ENCODE data around the gene TMBIM4. TPM values are rescaled to one million over a fixed set of nuclear protein-coding genes. Genes with fewer than 3 reads are reported as not detected.

Gene TMBIM4
- polyA plus RNA-seq, 3 donors from 2014 or later: 314 to 540 (median 336) TPM

- Mint-ChIP-seq H3K9me3 (no peaks in the 10 kb centered on the region), H3K27me3 (ENCODE audit: low read depth in 3 of 3) (peaks cover 0 to 12% (median 0%) of the 10 kb centered on the region in 3 donors), H3K4me3 (no peak overlapping the region), H3K27ac (no peak overlapping the region), H3K4me1 (no peaks in the 10 kb centered on the region), H3K36me3 (no peaks in the 10 kb centered on the region)
- no peak for DNase-seq
Measured at GRCh38 chr12:66090157-66090556, 79.6 kb downstream of the TMBIM4 start.

- no peaks in the 10 kb centered on the region for H3K4me1 Mint-ChIP-seq
- H3K27me3 Mint-ChIP-seq (ENCODE audit: low read depth in 3 of 3): peaks cover 0 to 10% (median 0%) of the 10 kb centered on the region in 3 donors
- DNase-seq: peak; percentile 32 to 38 (median 36)
- no peaks in the 10 kb centered on the region for H3K9me3 Mint-ChIP-seq
- H3K4me3 Mint-ChIP-seq: no peak overlapping the region
- H3K27ac Mint-ChIP-seq: no peak overlapping the region
- H3K36me3 Mint-ChIP-seq: no peaks in the 10 kb centered on the region
Measured at GRCh38 chr12:66087365-66087943, 82.3 kb downstream of the TMBIM4 start.

DNA sequence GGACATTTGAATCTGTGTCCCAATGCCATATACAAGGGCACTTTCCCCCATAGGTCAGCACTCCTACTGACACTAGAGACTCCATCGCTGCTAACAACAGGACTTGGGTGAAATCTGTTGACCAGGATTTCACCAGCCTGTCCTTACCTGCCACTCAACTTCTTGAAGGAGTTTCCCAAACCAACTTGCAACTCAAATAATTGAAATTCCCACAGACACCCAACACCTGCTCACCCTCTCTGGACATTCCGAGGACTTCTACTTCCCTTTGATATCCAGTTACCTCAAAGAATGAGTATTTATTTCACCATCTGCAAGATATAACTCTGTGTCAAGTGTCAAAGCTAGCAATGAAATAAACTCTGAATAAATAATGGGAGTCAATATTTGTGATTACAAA lies 83.8 kb downstream of the TMBIM4 start:
- peaks cover 0 to 10% (median 2%) of the 10 kb centered on the region in 3 donors for H3K27me3 Mint-ChIP-seq (ENCODE audit: low read depth in 3 of 3)
- no peaks in the 10 kb centered on the region for H3K9me3 Mint-ChIP-seq
- no peaks in the 10 kb centered on the region for H3K36me3 Mint-ChIP-seq
- H3K4me3 Mint-ChIP-seq: no peak overlapping the region
- no peak overlapping the region for H3K27ac Mint-ChIP-seq
- H3K4me1 Mint-ChIP-seq: no peaks in the 10 kb centered on the region
- DNase-seq: no peak

Other genes with a start within 250 kb of the TMBIM4 start
- gene LLPH, start 39.2 kb downstream of the TMBIM4 start, polyA plus RNA-seq: 10 to 100 TPM; 34.9 to 44.1 (median 36.4) TPM
- 1 to 10 TPM in 1 of 3 donors, under 1 TPM in 1, not detected in 1; 0.53 to 1.2 TPM for gene IRAK3, start 19.2 kb upstream of the TMBIM4 start, polyA plus RNA-seq
- gene HELB, start 132.5 kb upstream of the TMBIM4 start, polyA plus RNA-seq: 10 to 100 TPM in 2 of 3 donors, 1 to 10 TPM in 1; 8.3 to 13.7 (median 10.5) TPM